Measurements from ENCODE around the gene CTNND2.
"Not testable (repeated sequence)": the region's sequence is repeated elsewhere in the genome, so short reads cannot be mapped to it uniquely, and the experiment has no call there.

The CTNND2 gene

DNA sequence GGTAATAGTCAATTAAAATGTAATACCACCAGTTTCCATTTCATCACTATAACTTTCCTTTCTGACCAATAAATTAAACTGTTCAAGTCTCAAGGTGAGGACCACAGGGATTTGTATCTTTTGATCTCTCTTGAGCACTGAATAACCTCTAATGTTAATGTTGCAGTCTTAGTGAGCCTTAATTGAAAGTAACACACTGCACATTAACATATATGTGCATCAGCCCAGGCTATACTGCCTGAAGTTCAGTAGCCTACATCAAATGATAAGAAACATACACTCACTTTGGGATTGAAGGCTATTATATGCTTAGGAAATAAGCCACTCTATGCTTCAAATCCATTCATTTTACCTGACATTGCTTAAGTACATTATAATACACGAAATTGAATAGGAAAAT is 832.2 kb downstream of the CTNND2 start:
- no peak overlapping the region for H3K27ac ChIP-seq
- no peak for TF ChIP-seq ZFX (IDR thresholded peaks at IDR 0.05)
- TF ChIP-seq, protein P1, sequence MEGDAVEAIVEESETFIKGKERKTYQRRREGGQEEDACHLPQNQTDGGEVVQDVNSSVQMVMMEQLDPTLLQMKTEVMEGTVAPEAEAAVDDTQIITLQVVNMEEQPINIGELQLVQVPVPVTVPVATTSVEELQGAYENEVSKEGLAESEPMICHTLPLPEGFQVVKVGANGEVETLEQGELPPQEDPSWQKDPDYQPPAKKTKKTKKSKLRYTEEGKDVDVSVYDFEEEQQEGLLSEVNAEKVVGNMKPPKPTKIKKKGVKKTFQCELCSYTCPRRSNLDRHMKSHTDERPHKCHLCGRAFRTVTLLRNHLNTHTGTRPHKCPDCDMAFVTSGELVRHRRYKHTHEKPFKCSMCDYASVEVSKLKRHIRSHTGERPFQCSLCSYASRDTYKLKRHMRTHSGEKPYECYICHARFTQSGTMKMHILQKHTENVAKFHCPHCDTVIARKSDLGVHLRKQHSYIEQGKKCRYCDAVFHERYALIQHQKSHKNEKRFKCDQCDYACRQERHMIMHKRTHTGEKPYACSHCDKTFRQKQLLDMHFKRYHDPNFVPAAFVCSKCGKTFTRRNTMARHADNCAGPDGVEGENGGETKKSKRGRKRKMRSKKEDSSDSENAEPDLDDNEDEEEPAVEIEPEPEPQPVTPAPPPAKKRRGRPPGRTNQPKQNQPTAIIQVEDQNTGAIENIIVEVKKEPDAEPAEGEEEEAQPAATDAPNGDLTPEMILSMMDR (conservative IDR thresholded peaks at IDR 0.05) = no peak

DNA sequence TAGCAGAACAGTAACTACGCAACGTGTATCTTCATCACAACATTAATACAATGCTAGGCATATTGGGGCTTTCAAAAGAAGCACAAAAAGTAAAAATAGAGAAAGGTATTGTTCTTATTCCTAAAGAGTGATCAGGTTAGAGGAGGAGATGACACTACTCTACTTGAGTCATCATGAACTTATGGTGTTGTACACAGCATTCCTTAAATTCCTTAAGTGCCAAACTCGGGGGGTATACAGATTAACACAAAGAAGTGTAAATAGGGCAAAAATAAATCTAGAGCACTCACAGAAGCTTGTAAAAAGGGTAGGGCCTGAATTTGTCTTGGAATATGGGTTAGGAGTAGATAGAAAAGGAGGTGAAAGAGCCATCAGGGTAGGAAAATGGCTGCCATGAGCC is 835.2 kb downstream of the CTNND2 start:
- TF ChIP-seq, protein P1 (conservative IDR thresholded peaks at IDR 0.05) = no peak
- TF ChIP-seq ZFX (IDR thresholded peaks at IDR 0.05) = no peak
- no peak overlapping the region for H3K27ac ChIP-seq

DNA sequence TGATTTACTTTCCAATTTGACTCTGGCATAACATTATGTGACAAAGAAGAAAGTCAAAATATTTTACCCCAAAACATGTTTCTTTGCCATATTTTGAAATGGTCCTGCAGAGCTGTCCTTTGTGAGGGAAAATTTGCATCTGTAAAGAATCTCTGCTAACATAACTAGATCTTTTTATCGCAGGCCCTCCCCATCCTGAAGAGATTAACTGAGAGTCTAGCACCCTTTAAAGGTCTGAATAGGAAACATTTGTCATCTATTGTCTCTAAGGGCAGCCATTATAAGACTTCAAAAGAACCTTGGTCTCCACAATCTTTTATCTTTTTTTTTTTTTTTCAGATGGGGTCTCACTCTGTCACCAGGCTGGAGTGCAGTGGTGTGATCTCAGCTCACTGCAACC is 838.5 kb downstream of the CTNND2 start:
- not testable (repeated sequence) for H3K27ac ChIP-seq

DNA sequence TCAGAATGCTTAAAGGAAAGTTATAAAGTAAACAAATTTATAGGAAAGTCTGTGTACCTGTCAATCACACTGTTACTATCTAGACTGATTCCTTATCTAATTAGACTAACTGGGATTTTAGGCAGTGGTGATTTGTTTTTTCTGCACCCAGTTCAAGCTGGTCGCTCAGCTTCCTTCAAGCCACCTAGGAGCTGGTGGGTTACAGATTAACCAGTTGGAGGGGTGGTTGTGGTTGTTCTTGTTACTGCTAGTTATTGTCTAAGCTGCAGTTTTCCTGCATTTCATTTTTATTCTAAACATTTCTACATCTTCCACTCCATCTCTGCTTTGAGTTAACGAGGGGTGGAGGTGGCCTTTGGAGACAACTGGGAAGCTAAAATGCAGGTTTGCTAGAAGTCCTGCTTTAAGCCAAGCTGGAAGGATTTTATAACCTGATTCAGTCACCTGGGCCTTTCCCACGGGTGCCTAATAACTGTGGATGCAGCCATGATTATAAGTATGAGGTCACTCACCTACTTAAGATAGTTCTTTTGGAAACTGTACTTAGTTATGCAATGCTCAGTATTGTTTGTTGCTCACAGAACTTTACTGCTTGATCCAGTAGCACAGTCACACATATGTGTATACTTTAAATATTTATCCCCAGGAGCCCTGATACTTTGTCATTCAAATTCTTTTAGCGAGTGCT is 839.3 kb downstream of the CTNND2 start:
- no peak for TF ChIP-seq ZFX (IDR thresholded peaks at IDR 0.05)
- H3K27ac ChIP-seq = no peak overlapping the region

DNA sequence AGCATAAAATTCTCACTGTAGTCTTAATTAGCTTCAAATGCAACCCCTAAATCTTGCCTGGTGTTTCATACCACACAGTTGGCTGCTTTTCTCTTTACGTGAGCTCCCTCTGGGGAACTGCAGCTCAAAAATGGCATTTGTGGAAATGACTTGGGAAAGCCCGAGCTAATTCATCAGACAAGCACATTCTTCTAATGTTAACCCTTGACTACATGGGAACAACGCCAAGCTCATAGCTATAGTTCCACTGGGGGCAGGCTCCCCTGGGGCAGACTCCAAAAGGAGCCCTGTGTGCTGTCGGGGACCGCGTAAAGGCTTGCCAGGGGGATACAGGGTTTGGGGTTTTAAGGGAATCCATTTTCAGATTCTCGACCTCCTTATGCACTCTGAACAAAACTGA is 841.8 kb downstream of the CTNND2 start:
- no peak overlapping the region for H3K27ac ChIP-seq
- TF ChIP-seq ZFX (IDR thresholded peaks at IDR 0.05) = no peak
- TF ChIP-seq, protein P1 (conservative IDR thresholded peaks at IDR 0.05) = no peak; the same call in 1 of the 2 replicates

DNA sequence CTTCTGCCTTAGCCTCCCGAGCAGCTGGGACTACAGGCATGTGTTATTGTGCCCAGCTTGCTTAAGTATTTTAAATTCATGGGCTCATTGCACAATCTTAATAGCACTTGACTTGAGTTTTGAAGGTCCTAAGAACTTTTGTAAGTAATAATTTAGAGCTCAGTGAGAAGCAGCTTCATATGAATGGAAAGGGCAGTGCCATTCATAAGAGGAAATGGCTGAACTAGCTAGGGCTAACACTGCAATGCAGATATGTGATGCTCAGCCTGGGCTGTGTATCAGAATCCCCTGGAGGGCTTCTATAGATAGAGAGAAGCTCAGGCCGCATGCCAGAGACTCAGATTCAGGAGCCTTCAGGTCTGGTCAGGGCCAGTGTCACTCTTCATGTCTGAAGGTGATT is 847.7 kb downstream of the CTNND2 start:
- H3K27ac ChIP-seq = no peak overlapping the region
- TF ChIP-seq, protein P1 (conservative IDR thresholded peaks at IDR 0.05) = no peak
- TF ChIP-seq ZFX (IDR thresholded peaks at IDR 0.05) = no peak

DNA sequence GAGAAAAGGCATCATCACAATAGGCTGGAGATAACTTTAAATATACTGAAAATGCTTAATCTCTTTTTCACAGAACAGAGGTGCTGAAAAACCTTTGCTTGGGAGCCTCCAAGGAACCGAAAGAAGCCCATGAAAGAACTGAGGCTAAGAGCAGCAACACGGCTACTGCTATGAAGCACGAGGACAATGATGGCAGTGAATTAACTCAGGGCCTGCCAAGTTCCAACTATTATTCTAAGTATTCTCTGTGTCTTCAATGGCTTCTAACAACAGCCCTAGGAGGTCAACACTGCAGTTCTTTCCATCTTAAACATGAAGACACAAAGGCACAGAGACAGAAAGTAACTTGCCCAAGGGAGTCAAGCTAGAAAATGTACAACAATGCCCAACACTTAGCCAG is 850.2 kb downstream of the CTNND2 start:
- TF ChIP-seq, protein P1 (conservative IDR thresholded peaks at IDR 0.05) = no peak
- TF ChIP-seq ZFX (IDR thresholded peaks at IDR 0.05) = no peak
- H3K27ac ChIP-seq = no peak overlapping the region

DNA sequence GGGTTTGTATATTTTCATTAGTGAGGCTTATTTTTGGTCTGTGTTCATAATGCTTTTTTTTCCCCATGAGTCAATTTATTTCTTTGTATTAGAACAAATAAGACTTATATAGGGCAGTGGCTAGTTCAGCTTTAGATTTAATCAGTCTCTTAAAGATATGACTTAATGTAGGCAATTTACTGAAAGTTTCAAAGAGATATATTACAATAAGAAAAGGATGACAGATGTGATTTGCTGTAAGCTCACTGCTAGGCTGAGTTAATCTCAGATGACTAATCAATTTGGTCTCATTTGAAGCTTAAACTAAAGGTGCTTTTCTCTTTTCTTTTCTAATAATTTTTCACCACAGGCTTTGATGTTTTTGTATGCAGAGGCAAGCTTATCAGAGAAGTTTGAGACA is 851.4 kb downstream of the CTNND2 start:
- H3K27ac ChIP-seq = no peak overlapping the region
- TF ChIP-seq, protein P1 (conservative IDR thresholded peaks at IDR 0.05) = no peak
- no peak for TF ChIP-seq ZFX (IDR thresholded peaks at IDR 0.05)

All from C4-2B (cell line).